ENCODE data around the gene TANC1.
A peak's percentile ranks its signal among the peaks of the same experiment; 100 is the strongest.

Gene TANC1

GRCh38 chr2:159225025-159226016, 256.9 kb downstream of the TANC1 start:
- Histone ChIP-seq H3K9ac (ENCODE audit: low read depth, low read length) (no peak overlapping the region), H3K4me1 (ENCODE audit: insufficient read depth, low read length) (peaks cover 37% of the 10 kb centered on the region), H2AFZ (ENCODE audit: low read depth, low read length) (no peak overlapping the region), H3K36me3 (ENCODE audit: insufficient read depth, low read length) (peaks cover 40% of the 10 kb centered on the region), H4K20me1 (ENCODE audit: insufficient read depth, low read length) (no peaks in the 10 kb centered on the region), H3K4me3 (ENCODE audit: low read depth in 1 of 2, low read length in 2 of 2) (no peak overlapping the region), H3K9me3 (ENCODE audit: insufficient read depth, low read length, severe bottlenecking) (no peaks in the 10 kb centered on the region), H3K27ac (ENCODE audit: low read length) (peak overlapping the region; percentile 32; the same call in 1 of the 2 replicates), H3K27me3 (ENCODE audit: insufficient read depth, low read length, poor library complexity) (no peaks in the 10 kb centered on the region), H3K4me2 (ENCODE audit: insufficient read depth, low read length) (no peak overlapping the region), H3K79me2 (ENCODE audit: insufficient read depth, low read length) (no peaks in the 10 kb centered on the region)
- ATAC-seq (ENCODE audit: insufficient read depth, low read depth) (no peak), DNase-seq (no peak)
- TF ChIP-seq CTCF (IDR thresholded peaks at IDR 0.05; ENCODE audit: borderline replicate concordance, extremely low read depth, low read length, poor library complexity, severe bottlenecking), result no peak
- TF ChIP-seq EZH2 (IDR thresholded peaks at IDR 0.05; ENCODE audit: borderline replicate concordance, low read depth, low read length, severe bottlenecking), result no peak

- H3K4me2 ChIP-seq (ENCODE audit: insufficient read depth, low read length), result no peak overlapping the region
- no peak for TF ChIP-seq CTCF (IDR thresholded peaks at IDR 0.05; ENCODE audit: borderline replicate concordance, extremely low read depth, low read length, poor library complexity, severe bottlenecking)
- no peak for TF ChIP-seq EZH2 (IDR thresholded peaks at IDR 0.05; ENCODE audit: borderline replicate concordance, low read depth, low read length, severe bottlenecking)
- no peaks in the 10 kb centered on the region for H3K9me3 ChIP-seq (ENCODE audit: insufficient read depth, low read length, severe bottlenecking)
- peaks cover 37% of the 10 kb centered on the region for H3K4me1 ChIP-seq (ENCODE audit: insufficient read depth, low read length)
- no peak overlapping the region for H3K4me3 ChIP-seq (ENCODE audit: low read depth in 1 of 2, low read length in 2 of 2)
- no peaks in the 10 kb centered on the region for H4K20me1 ChIP-seq (ENCODE audit: insufficient read depth, low read length)
- no peaks in the 10 kb centered on the region for H3K27me3 ChIP-seq (ENCODE audit: insufficient read depth, low read length, poor library complexity)
- DNase-seq, result peak; percentile 22
- peak overlapping the region; percentile 69 for H3K27ac ChIP-seq (ENCODE audit: low read length)
- no peaks in the 10 kb centered on the region for H3K79me2 ChIP-seq (ENCODE audit: insufficient read depth, low read length)
- peak; percentile 71 for ATAC-seq (ENCODE audit: insufficient read depth, low read depth)
- peaks cover 47% of the 10 kb centered on the region for H3K36me3 ChIP-seq (ENCODE audit: insufficient read depth, low read length)
- no peak overlapping the region for H3K9ac ChIP-seq (ENCODE audit: low read depth, low read length)
- no peak overlapping the region for H2AFZ ChIP-seq (ENCODE audit: low read depth, low read length)
Observed at GRCh38 chr2:159226059-159226461, 257.6 kb downstream of the TANC1 start.

- ATAC-seq (ENCODE audit: insufficient read depth, low read depth) (no peak), DNase-seq (no peak)
- H3K9ac ChIP-seq (ENCODE audit: low read depth, low read length), result no peak overlapping the region
- H3K9me3 ChIP-seq (ENCODE audit: insufficient read depth, low read length, severe bottlenecking), result no peaks in the 10 kb centered on the region
- no peak overlapping the region for H2AFZ ChIP-seq (ENCODE audit: low read depth, low read length)
- H3K4me3 ChIP-seq (ENCODE audit: low read depth in 1 of 2, low read length in 2 of 2), result no peak overlapping the region
- no peaks in the 10 kb centered on the region for H4K20me1 ChIP-seq (ENCODE audit: insufficient read depth, low read length)
- peaks cover 47% of the 10 kb centered on the region for H3K36me3 ChIP-seq (ENCODE audit: insufficient read depth, low read length)
- peaks cover 37% of the 10 kb centered on the region for H3K4me1 ChIP-seq (ENCODE audit: insufficient read depth, low read length)
- H3K4me2 ChIP-seq (ENCODE audit: insufficient read depth, low read length), result no peak overlapping the region
- no peaks in the 10 kb centered on the region for H3K79me2 ChIP-seq (ENCODE audit: insufficient read depth, low read length)
- TF ChIP-seq EZH2 (IDR thresholded peaks at IDR 0.05; ENCODE audit: borderline replicate concordance, low read depth, low read length, severe bottlenecking) (no peak), CTCF (IDR thresholded peaks at IDR 0.05; ENCODE audit: borderline replicate concordance, extremely low read depth, low read length, poor library complexity, severe bottlenecking) (no peak)
- H3K27me3 ChIP-seq (ENCODE audit: insufficient read depth, low read length, poor library complexity), result no peaks in the 10 kb centered on the region
- peak overlapping the region; percentile 69 for H3K27ac ChIP-seq (ENCODE audit: low read length)
Observed at GRCh38 chr2:159226608-159227385, 258.4 kb downstream of the TANC1 start.

Data from DND-41 (cell line).